HUDEP-2 (cell line): ENCODE data around the gene TOGARAM2.
"Not testable (repeated sequence)": the region's sequence is repeated elsewhere in the genome, so short reads cannot be mapped to it uniquely, and the experiment has no call there.

Source experiments
- DNase-seq, 76 experiments: peaks; one replicate each; lab custom pipeline; 2025; ENCODE audit not compliant: unreplicated experiment in 76 of 76; lab: John Stamatoyannopoulos, UW

Gene TOGARAM2

GRCh38 chr2:29070526-29070925 is 89.4 kb downstream of the TOGARAM2 start:
- no peak for DNase-seq

GRCh38 chr2:29071032-29071975 is 90.2 kb downstream of the TOGARAM2 start:
- no peak for DNase-seq

GRCh38 chr2:29072251-29072650 is 91.2 kb downstream of the TOGARAM2 start:
- DNase-seq = no peak

GRCh38 chr2:29072971-29073725 is 92.0 kb downstream of the TOGARAM2 start:
- DNase-seq = no peak

GRCh38 chr2:29073933-29074332 is 92.8 kb downstream of the TOGARAM2 start:
- DNase-seq = no peak

GRCh38 chr2:29074411-29074810 is 93.3 kb downstream of the TOGARAM2 start, which contains the start of gene PCARE:
Gene PCARE (minus strand): TSS chr2:29074523. CDS start chr2:29074261, 262 bp downstream.
- no peak for DNase-seq

GRCh38 chr2:29075894-29076705 is 95.0 kb downstream of the TOGARAM2 start:
- no peak for DNase-seq

- no peak for DNase-seq
These were observed 98.8 kb downstream of the TOGARAM2 start for GRCh38 chr2:29079887-29080286.

GRCh38 chr2:29080886-29081743 is 100.0 kb downstream of the TOGARAM2 start:
- no peak for DNase-seq

GRCh38 chr2:29082804-29083495 is 101.9 kb downstream of the TOGARAM2 start:
- DNase-seq = no peak

GRCh38 chr2:29084554-29084953 is 103.5 kb downstream of the TOGARAM2 start:
- DNase-seq = no peak

GRCh38 chr2:29090311-29090710 is 109.2 kb downstream of the TOGARAM2 start:
- DNase-seq = not testable (repeated sequence)

- no peak for DNase-seq
These were observed 115.9 kb downstream of the TOGARAM2 start for GRCh38 chr2:29096969-29097368.

- DNase-seq = no peak
These were observed 116.5 kb downstream of the TOGARAM2 start for GRCh38 chr2:29097569-29097968.

GRCh38 chr2:29100564-29100963 is 119.5 kb downstream of the TOGARAM2 start:
- DNase-seq = no peak
